Right hindlimb (tissue), 1 donor: ENCODE data around the gene COLQ.
A peak's percentile ranks its signal among the peaks of the same experiment; 100 is the strongest.
"Not testable (repeated sequence)": the region's sequence is repeated elsewhere in the genome, so short reads cannot be mapped to it uniquely, and the experiment has no call there.

ENCODE experiments used
- DNase-seq: peaks from one replicate; pipeline ENCODE4 v3.0.0-alpha.2; 2018

Gene COLQ

DNA sequence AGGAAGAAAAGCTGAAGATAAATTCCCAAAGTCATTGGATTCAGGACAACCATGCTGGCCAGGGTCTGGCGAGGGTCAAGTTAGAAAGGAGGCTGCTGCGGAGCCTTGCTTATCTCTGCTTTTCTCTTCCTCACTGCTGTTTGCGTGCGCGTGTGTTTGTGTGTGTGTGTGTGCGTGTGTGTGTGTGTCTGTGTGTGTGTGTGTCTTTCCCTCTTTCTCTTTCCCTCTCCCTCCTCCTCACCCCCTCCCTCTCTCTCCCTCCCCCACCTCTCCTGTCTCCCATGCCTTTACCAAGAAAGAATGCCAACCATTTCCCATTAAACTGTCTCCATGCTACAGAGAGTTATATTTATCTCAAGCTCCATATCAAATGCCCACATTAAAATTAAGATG lies at the start of gene COLQ:
Gene COLQ (minus strand): TSS at position 134 of the 393 bp plus-strand sequence. CDS start 81 bp downstream, at position 53.
- no peak for DNase-seq

- no peak for DNase-seq
Observed at GRCh38 chr3:15563190-15563589, 41.7 kb upstream of the COLQ start.

DNA sequence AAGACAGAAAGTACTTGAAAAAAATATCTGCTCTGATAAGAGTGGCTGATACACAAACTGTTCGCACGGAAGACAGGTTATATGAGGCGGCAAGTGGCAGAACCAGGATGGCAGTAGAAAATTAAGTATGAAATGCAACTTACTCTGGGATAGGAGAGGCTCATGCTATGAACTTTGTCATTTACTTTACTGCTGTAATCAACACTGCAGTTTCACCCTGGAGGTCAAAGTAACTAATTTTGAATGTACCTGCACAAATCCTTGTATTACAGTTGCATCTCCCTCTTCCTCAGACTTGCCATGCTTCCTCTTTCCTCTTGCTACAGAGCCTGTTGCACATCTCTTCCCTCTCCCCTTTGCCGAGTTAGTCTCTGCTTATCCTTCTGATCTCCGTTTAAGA lies 41.1 kb upstream of the COLQ start:
- no peak for DNase-seq

DNA sequence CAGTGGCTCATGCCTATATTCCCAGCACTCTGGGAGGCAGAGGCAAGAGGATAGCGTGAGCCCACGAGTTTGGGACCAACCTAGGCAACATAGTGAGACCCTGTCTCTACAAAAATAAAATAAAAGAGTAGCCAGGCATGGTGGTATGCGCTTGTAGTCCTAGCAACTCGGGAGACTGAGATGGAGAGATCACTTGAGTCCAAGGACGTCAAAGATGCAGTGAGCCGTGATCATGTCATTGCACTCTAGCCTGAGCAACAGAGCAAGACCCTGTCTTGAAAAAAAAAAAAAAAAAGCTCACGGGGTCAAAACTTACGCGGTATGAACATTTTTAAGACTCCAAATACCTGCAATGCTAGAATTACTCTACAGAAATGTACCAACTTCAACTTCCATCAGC lies 37.1 kb upstream of the COLQ start:
- DNase-seq = no peak

DNA sequence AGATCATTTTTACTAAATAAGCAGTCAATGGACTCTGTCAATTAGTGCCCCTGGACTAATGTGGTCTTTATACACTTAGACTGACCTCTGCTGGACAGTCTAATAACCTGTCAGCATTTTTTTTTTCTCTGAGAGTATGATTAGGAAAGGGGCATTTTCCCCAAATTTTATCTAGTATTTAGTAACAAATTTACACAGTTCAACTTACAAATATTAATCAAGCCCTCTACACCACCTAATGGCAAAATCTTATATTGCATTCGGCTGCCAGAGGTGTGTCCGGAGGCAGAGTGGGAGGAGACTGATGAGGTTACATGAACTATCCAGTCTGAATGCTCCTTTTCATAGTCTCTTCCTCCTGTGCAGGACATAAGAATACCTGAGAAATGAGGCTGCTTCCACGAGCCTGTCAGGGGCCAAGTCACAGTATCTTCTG lies 36.0 kb upstream of the COLQ start:
- peak; percentile 55 for DNase-seq

GRCh38 chr3:15556512-15556911 lies 35.0 kb upstream of the COLQ start:
- no peak for DNase-seq

GRCh38 chr3:15553749-15554148 lies 32.2 kb upstream of the COLQ start:
- no peak for DNase-seq

- no peak for DNase-seq
Observed at GRCh38 chr3:15551902-15552301, 30.4 kb upstream of the COLQ start.

GRCh38 chr3:15549846-15550245 lies 28.3 kb upstream of the COLQ start:
- DNase-seq = no peak

DNA sequence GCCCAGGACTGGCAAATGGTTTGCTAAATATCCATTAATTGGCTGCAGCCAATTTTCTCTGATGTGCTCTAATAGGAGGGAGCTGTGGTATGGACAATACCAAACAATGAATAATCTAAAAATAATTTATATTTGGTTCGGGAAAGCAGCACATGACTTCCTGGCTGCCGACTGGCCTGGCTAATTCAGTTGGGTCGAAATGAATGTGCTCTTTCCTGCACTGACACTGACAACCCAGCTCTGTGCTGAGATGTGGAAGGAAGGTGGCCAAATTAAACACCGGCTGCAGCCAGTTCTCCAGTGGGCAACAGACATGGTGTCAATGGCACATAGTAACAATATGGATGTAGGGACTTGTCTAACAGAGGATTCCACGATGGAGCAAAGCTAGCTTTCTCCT lies 21.1 kb upstream of the COLQ start:
- no peak for DNase-seq

DNA sequence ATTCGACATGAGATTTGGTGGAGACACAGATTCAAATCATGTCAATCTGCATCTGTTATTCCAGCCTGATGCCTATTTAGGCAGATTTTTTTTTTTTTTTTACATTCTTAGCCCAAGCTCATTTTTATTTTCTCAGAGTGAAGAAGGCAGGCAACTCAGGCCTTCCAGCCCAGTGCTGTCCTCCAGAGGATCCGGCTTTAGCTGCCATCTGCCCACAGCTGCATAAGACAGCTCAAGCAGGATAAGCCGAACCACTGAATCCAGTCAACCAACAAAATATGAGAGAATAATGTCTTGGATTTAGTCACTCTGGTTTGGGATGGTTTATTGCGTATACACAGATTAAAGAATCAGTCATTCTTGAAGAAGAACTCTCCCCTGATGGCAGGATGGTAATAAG lies 19.9 kb upstream of the COLQ start:
- DNase-seq = no peak

- no peak for DNase-seq
Observed at GRCh38 chr3:15539066-15539465, 17.6 kb upstream of the COLQ start.

DNA sequence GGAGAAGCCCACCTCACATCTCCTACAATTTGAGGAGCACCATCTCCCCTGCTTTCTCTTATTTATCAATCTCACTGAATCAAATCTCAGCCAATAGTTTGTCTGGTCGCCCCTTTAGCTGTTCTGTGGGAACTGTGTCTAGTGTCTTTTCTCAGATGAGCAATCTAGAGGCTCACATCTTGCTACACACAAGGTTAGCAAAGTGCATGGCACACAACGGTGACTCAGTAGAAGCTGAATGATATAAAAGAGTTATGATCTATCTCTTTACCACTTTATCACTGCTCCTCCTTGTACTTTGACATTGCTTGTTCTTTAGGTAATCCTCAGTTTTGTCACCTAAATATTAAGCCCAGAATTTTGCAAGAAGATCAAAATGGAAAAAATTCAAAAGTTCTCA lies 16.8 kb upstream of the COLQ start:
- DNase-seq = no peak

GRCh38 chr3:15536856-15537255 lies 15.3 kb upstream of the COLQ start:
- DNase-seq = no peak

GRCh38 chr3:15535732-15536131 lies 14.2 kb upstream of the COLQ start:
- no peak for DNase-seq

- DNase-seq = not testable (repeated sequence)
Observed at GRCh38 chr3:15532614-15533013, 11.1 kb upstream of the COLQ start.

GRCh38 chr3:15531346-15531745 lies 9.8 kb upstream of the COLQ start:
- no peak for DNase-seq

- no peak for DNase-seq
Observed at GRCh38 chr3:15528854-15529537, 7.5 kb upstream of the COLQ start.

GRCh38 chr3:15527031-15527459 lies 5.5 kb upstream of the COLQ start:
- DNase-seq = peak; percentile 43

DNA sequence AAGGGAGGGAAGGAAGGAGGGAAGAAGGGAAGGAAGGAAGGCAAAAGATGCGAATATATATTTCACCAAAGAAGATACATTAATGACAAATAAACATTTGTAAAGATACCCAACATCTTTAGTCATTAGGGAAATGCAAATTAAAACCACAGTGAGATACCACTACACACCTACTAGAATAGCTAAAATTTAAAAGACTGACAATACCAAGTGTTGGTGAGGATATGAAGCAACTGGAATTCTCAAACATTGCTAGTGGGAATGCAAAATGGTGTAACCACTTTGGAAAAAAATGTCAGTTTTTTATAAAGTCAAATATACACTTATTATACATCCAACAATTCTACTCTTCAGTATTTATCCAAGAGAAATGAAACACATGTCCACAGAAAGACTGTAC lies 4.3 kb upstream of the COLQ start:
- no peak for DNase-seq

DNA sequence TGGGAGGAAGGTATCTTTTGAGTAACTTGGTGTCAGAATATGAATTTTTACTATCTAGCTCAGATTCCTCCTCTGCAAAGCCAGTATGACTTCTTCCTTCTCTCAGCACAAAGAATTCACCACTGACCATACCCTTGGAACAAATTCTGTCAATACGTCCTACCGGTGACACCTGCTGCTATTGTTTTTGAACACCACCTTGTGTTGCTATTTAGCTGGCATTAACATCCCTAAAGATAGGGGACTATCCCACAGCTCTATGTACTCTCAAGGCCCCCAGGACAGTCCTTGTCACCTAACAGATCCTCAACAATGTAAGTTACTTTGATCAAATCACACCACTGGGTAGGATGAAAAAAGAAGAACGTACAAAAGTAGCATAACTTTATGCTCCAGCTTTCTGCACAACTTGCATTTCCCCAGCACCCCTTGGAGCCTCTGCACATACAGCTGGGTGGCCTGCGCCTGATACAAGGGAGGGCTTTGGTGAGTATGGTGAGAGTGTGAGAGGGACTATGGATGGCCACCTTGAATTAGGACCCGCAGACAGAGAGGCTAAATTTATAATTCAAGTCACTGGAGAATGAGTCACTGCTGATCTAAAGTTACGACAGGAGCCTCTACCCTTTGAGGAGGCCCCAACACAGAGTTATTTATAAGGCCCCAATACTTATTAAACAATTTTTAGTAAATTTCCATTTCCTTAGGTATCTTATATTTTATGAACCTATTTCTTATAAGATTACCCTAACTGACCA lies 2.3 kb upstream of the COLQ start:
- no peak for DNase-seq

- no peak for DNase-seq
Observed at GRCh38 chr3:15522016-15522415, 510 bp upstream of the COLQ start.

GRCh38 chr3:15520804-15521572 lies 518 bp downstream of the COLQ start:
- no peak for DNase-seq

GRCh38 chr3:15520185-15520584 lies 1.3 kb downstream of the COLQ start:
- DNase-seq = no peak
